ENCODE results near the gene UST. TPM values are rescaled to one million over a fixed set of nuclear protein-coding genes. Genes with fewer than 3 reads are reported as not detected.
A peak's percentile ranks its signal among the peaks of the same experiment; 100 is the strongest.

UST gene
- total and polyA plus RNA-seq, 9 of the 15 experiments (the other 6 are each of a cell fraction or from before 2014, with no cell fraction given) = 0.04 to 0.10 TPM; not detected in 7

DNA sequence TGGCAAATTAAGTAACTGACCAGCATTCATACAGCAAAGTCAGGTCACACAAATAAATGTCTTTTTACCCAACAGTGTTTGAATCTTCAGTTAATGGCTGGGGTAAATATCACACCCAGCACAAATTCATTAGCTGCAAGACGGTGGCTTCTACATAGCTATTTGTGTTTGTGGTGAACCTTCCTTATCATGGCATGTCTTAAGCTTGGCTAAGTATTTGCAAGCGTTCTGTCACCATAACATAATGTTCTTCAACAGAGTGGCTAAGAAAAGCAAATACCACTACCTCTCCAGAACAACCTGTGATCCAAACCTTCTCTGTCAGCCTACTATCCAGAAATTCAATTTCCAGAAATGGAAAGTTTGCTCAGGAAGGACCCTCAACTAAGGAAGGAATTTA is 315.1 kb downstream of the UST start:
- Histone ChIP-seq H3K4me3 (no peak overlapping the region), H3K9ac (ENCODE audit: insufficient read depth in 1 of 2, low read depth in 2 of 2, low read length in 2 of 2) (no peak overlapping the region), H3K36me3 (ENCODE audit: control insufficient read depth, insufficient read depth, low read length) (no peaks in the 10 kb centered on the region), H2AFZ (ENCODE audit: low read depth, low read length) (no peak overlapping the region), H3K4me1 (replicated peaks in 1 of 2; ENCODE audit: control insufficient read depth in 2 of 2, insufficient read depth in 2 of 2, low read length in 2 of 2) (no peaks in the 10 kb centered on the region), H3K4me2 (ENCODE audit: insufficient read depth, low read length) (no peak overlapping the region), H3K9me1 (ENCODE audit: control insufficient read depth, insufficient read depth, low read length) (no peaks in the 10 kb centered on the region), H3K27me3 (ENCODE audit: control insufficient read depth in 2 of 2, insufficient read depth in 2 of 2, low read length in 2 of 2) (peaks cover 48 to 49% of the 10 kb centered on the region in 2 experiments), H3K79me2 (ENCODE audit: control insufficient read depth, insufficient read depth, low read length) (no peaks in the 10 kb centered on the region), H4K20me1 (replicated peaks; ENCODE audit: control insufficient read depth, insufficient read depth, low read length) (no peaks in the 10 kb centered on the region), H3K27ac (ENCODE audit: extremely low read depth, low read depth, low read length) (no peak overlapping the region), H3K9me3 (replicated peaks; ENCODE audit: control insufficient read depth, insufficient read depth, low read depth, low read length) (no peaks in the 10 kb centered on the region)
- 0% methylated on average over 2 of the region's 2 CpGs for WGBS (ENCODE audit: insufficient coverage, low coverage, missing lambda C conversion rate)
- no TSS peak for BruUV-seq (replicated peaks)
- no peak for TF ChIP-seq BACH1 (tag; IDR thresholded peaks at IDR 0.05)
- no peak for TF ChIP-seq PTRF (tag; IDR thresholded peaks at IDR 0.05)
- TF ChIP-seq ZNF253 (CRISPR knock-in tag; conservative IDR thresholded peaks at IDR 0.05) = no peak
- no peak for TF ChIP-seq ZHX1 (conservative IDR thresholded peaks at IDR 0.05; ENCODE audit: low read length)
- TF ChIP-seq SIRT6 (IDR thresholded peaks at IDR 0.05; ENCODE audit: low read depth, low read length) = no peak
- TF ChIP-seq, protein P1, sequence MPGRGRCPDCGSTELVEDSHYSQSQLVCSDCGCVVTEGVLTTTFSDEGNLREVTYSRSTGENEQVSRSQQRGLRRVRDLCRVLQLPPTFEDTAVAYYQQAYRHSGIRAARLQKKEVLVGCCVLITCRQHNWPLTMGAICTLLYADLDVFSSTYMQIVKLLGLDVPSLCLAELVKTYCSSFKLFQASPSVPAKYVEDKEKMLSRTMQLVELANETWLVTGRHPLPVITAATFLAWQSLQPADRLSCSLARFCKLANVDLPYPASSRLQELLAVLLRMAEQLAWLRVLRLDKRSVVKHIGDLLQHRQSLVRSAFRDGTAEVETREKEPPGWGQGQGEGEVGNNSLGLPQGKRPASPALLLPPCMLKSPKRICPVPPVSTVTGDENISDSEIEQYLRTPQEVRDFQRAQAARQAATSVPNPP (IDR thresholded peaks at IDR 0.05; ENCODE audit: borderline replicate concordance, insufficient read depth, insufficient read length) = no peak
- TF ChIP-seq ZNF449 (CRISPR knock-in tag; IDR thresholded peaks at IDR 0.05) = no peak
- no peak for TF ChIP-seq MIER1 (IDR thresholded peaks at IDR 0.05; ENCODE audit: low read depth)
- TF ChIP-seq PHF21A (IDR thresholded peaks at IDR 0.05; ENCODE audit: borderline replicate concordance, low read depth) = no peak
- TF ChIP-seq SETDB1 (IDR thresholded peaks at IDR 0.05; ENCODE audit: low read length) = no peak
- no peak for TF ChIP-seq ASH1L (IDR thresholded peaks at IDR 0.05; ENCODE audit: borderline replicate concordance, low read depth, partially characterized antibody)
- no peak for TF ChIP-seq BHLHE40 (IDR thresholded peaks at IDR 0.05; ENCODE audit: low read length)
- no peak for TF ChIP-seq ZNF274 (IDR thresholded peaks at IDR 0.05; ENCODE audit: borderline replicate concordance, low read depth, low read length)
- no peak for TF ChIP-seq ZSCAN32 (CRISPR knock-in tag; IDR thresholded peaks at IDR 0.05)
- TF ChIP-seq GABPA (tag; conservative IDR thresholded peaks at IDR 0.05; ENCODE audit: low read depth) = no peak
- TF ChIP-seq L3MBTL2 (IDR thresholded peaks at IDR 0.05) = no peak
- ATAC-seq = no peak
- DNase-seq (ENCODE audit: extremely low read depth in 1 of 4, low spot score in 3 of 4) = no peak
- ChIA-PET CTCF (ENCODE audit: low intra/inter-chr PET ratio) (no interaction called here), POLR2A (interaction anchor here (0.7 to 1.5 kb wide), 2 partner anchors 8 to 370 kb away, joined by 3 to 6 read pairs; no protein-coding TSS in a partner anchor)
- in situ Hi-C loops (cut with MboI) (no loop called here), intact Hi-C loops (cut with micrococcal nuclease) (no loop called here)
- FAIRE-seq = peak; percentile 46
